ENCODE data around the gene ORC2.

The ORC2 gene

DNA sequence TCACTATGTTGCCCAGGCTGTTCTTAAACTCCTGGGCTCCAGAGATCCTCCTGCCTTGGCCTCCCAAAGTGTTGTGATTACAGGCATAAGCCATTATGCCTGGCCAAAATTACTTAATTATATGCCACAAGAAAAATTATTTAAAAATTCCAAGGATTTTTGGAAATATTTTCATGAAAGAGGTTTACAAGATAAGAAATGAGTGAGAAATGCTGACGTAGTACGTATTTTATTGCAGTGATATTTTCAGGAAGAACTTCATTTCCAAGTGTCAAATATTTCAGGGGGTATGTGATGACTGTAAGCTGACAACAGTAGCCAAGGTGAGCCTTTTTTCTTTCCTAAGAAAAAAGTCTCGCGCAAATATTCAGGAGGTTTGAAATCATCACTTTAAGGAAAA is 53.5 kb downstream of the ORC2 start:
- TF ChIP-seq, protein P1, sequence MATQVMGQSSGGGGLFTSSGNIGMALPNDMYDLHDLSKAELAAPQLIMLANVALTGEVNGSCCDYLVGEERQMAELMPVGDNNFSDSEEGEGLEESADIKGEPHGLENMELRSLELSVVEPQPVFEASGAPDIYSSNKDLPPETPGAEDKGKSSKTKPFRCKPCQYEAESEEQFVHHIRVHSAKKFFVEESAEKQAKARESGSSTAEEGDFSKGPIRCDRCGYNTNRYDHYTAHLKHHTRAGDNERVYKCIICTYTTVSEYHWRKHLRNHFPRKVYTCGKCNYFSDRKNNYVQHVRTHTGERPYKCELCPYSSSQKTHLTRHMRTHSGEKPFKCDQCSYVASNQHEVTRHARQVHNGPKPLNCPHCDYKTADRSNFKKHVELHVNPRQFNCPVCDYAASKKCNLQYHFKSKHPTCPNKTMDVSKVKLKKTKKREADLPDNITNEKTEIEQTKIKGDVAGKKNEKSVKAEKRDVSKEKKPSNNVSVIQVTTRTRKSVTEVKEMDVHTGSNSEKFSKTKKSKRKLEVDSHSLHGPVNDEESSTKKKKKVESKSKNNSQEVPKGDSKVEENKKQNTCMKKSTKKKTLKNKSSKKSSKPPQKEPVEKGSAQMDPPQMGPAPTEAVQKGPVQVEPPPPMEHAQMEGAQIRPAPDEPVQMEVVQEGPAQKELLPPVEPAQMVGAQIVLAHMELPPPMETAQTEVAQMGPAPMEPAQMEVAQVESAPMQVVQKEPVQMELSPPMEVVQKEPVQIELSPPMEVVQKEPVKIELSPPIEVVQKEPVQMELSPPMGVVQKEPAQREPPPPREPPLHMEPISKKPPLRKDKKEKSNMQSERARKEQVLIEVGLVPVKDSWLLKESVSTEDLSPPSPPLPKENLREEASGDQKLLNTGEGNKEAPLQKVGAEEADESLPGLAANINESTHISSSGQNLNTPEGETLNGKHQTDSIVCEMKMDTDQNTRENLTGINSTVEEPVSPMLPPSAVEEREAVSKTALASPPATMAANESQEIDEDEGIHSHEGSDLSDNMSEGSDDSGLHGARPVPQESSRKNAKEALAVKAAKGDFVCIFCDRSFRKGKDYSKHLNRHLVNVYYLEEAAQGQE (IDR thresholded peaks at IDR 0.05; ENCODE audit: insufficient read depth in 1 of 2, low read depth in 2 of 2, low read length in 2 of 2) = no peak
- TF ChIP-seq POLR2AphosphoS5 (IDR thresholded peaks at IDR 0.05; ENCODE audit: low read depth, low read length) (no peak), FOXP2 (optimal IDR thresholded peaks at IDR 0.05; ENCODE audit: borderline replicate concordance, extremely low read depth, extremely low read length, insufficient read depth) (no peak), TAF1 (IDR thresholded peaks at IDR 0.05; ENCODE audit: borderline replicate concordance, insufficient read depth, low read length) (no peak), SIN3A (IDR thresholded peaks at IDR 0.05; ENCODE audit: borderline replicate concordance, insufficient read depth, low read length) (no peak)

DNA sequence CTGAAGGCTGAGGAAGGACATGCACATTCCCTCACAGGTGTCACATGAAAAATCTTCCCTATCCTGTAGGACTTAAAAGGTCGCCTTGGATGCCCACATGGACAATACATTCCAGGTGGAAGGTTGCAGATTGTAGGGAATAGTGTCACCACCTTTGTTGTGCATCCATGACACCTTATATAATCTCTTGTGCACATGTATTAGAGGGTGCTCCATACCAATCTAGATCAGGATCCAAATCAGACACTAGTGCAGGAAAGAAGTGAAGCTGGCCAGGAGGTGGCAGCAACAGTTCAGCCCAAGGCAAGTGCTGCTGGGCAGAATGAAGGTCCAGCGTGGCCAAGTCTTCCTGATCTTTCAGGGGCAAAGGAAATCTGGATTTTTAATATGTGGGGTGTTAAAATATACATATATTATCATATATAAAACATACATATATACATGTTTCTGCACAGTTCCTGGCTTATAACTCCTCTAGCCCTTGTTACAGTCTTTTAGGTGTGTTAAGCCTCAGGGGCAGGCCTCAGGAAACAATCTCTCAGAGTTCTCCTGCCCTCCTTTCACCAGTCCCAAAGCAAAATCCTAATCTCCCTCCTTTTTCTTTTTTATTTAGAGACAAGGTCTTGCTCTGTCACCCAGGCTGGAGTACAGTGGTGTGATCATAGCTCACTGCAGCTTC is 57.7 kb downstream of the ORC2 start:
- TF ChIP-seq POLR2AphosphoS5 (IDR thresholded peaks at IDR 0.05; ENCODE audit: low read depth, low read length) (no peak), SIN3A (IDR thresholded peaks at IDR 0.05; ENCODE audit: borderline replicate concordance, insufficient read depth, low read length) (no peak), TAF1 (IDR thresholded peaks at IDR 0.05; ENCODE audit: borderline replicate concordance, insufficient read depth, low read length) (no peak), FOXP2 (optimal IDR thresholded peaks at IDR 0.05; ENCODE audit: borderline replicate concordance, extremely low read depth, extremely low read length, insufficient read depth) (no peak)
- TF ChIP-seq, protein P1 (IDR thresholded peaks at IDR 0.05; ENCODE audit: insufficient read depth in 1 of 2, low read depth in 2 of 2, low read length in 2 of 2) = no peak

DNA sequence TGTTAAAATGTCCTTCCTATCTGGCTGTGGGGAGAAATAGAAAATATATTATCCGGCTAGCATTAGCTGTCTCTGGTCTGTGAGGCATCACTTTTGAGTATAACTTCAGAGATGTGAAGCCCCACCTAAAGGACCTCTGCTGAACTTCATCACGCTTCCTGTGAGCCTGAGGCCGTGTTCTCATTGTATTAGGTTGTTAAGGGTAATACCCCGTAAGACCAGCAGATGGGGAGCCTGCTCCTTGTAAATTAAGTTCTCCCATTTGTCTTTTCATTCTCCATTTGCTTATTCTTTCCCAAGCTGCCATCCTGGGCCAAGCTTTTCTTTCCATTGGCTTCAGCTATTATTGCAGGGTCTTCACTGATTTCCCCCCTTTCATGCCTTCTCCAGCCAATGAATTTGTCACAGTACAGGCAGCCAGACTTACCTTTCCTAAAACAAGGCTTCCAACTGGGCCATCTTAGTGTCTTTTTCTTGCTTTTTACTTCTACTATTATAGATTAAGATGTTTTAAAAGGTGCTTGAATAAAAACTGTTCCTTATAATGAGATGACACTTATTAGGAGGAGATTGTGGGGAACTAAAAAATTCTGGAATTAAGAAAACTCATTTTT is 61.9 kb downstream of the ORC2 start:
- no peak for TF ChIP-seq POLR2AphosphoS5 (IDR thresholded peaks at IDR 0.05; ENCODE audit: low read depth, low read length)

DNA sequence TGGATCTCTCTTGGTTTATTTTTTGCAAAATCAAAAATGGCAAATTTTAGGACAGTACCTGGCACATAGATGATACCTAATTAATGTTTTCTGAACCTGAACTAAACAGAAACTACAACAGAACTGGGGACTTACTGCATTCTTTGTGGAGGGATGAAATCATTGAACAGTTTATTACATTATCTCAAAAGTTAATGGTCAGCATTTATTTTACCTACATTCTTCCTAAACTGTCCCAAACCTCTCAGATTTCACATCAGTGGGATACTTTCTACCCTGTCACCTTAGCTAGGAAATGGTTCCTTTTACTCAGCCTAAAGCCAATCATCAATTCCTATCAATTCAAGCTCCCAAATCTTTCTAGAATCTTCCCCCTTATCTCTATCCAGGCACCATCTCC is 64.0 kb downstream of the ORC2 start:
- TF ChIP-seq SIN3A (IDR thresholded peaks at IDR 0.05; ENCODE audit: borderline replicate concordance, insufficient read depth, low read length) (no peak), TAF1 (IDR thresholded peaks at IDR 0.05; ENCODE audit: borderline replicate concordance, insufficient read depth, low read length) (no peak), POLR2AphosphoS5 (IDR thresholded peaks at IDR 0.05; ENCODE audit: low read depth, low read length) (no peak)
- TF ChIP-seq, protein P1 (IDR thresholded peaks at IDR 0.05; ENCODE audit: insufficient read depth in 1 of 2, low read depth in 2 of 2, low read length in 2 of 2) = no peak

GRCh38 chr2:200888704-200889625 is 74.5 kb downstream of the ORC2 start, which contains the start of the genes NIF3L1 and PPIL3:
Gene NIF3L1, plus strand, starts transcription at chr2:200889371. Its CDS starts 2,573 bp downstream, at chr2:200891944.
Gene PPIL3, minus strand, starts transcription at chr2:200889077. Its CDS starts 1,462 bp downstream, at chr2:200887615.
- TF ChIP-seq SIN3A (IDR thresholded peaks at IDR 0.05; ENCODE audit: borderline replicate concordance, insufficient read depth, low read length) = no peak
- TF ChIP-seq, protein P1 (IDR thresholded peaks at IDR 0.05; ENCODE audit: insufficient read depth in 1 of 2, low read depth in 2 of 2, low read length in 2 of 2) = no peak; a peak in 1 of 4 replicates
- no peak for TF ChIP-seq FOXP2 (optimal IDR thresholded peaks at IDR 0.05; ENCODE audit: borderline replicate concordance, extremely low read depth, extremely low read length, insufficient read depth)
- peak; percentile 61; the same call in 1 of the 2 replicates for TF ChIP-seq POLR2AphosphoS5 (IDR thresholded peaks at IDR 0.05; ENCODE audit: low read depth, low read length)
- peak; percentile 57; the same call in 1 of the 2 replicates for TF ChIP-seq TAF1 (IDR thresholded peaks at IDR 0.05; ENCODE audit: borderline replicate concordance, insufficient read depth, low read length)

Measured in PFSK-1 (cell line).